ENCODE measurements around the gene ADGRF1. TPM values are rescaled to one million over a fixed set of nuclear protein-coding genes. Genes with fewer than 3 reads are reported as not detected.

The ADGRF1 gene
- polyA plus RNA-seq, 1 of the 3 experiments (the other 2 are of a cell fraction) = not detected

DNA sequence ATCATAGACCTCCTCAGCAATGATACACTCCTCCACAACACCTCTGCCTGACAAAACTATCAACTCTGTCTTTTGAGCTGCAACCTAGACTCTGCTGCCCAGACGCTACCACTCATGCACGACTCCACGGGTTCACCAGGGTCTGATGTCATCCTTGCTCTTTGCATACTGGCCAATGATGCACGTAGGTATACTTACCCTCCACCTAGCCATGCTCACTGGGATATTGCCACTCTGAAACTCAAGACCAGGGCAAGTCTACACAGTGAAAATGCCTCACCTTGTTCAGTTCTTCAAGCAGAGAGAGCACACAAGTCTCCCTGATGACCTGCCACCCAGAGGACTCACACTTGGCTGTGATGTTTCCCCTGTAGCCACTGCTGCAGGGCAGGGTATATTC, 27.7 kb downstream of the ADGRF1 start:
- TF ChIP-seq TAF1 (IDR thresholded peaks at IDR 0.05; ENCODE audit: borderline replicate concordance, low read depth, low read length) (no peak), CHD2 (IDR thresholded peaks at IDR 0.05; ENCODE audit: low read length, partially characterized antibody) (no peak), EZH2phosphoT487 (IDR thresholded peaks at IDR 0.05; ENCODE audit: borderline replicate concordance, low read depth) (no peak), FOXJ3 (CRISPR knock-in tag; IDR thresholded peaks at IDR 0.05) (no peak), RXRA (IDR thresholded peaks at IDR 0.05; ENCODE audit: borderline replicate concordance, low read depth) (no peak), FOXM1 (IDR thresholded peaks at IDR 0.05; ENCODE audit: low read depth) (no peak)
- TF ChIP-seq, protein P1, sequence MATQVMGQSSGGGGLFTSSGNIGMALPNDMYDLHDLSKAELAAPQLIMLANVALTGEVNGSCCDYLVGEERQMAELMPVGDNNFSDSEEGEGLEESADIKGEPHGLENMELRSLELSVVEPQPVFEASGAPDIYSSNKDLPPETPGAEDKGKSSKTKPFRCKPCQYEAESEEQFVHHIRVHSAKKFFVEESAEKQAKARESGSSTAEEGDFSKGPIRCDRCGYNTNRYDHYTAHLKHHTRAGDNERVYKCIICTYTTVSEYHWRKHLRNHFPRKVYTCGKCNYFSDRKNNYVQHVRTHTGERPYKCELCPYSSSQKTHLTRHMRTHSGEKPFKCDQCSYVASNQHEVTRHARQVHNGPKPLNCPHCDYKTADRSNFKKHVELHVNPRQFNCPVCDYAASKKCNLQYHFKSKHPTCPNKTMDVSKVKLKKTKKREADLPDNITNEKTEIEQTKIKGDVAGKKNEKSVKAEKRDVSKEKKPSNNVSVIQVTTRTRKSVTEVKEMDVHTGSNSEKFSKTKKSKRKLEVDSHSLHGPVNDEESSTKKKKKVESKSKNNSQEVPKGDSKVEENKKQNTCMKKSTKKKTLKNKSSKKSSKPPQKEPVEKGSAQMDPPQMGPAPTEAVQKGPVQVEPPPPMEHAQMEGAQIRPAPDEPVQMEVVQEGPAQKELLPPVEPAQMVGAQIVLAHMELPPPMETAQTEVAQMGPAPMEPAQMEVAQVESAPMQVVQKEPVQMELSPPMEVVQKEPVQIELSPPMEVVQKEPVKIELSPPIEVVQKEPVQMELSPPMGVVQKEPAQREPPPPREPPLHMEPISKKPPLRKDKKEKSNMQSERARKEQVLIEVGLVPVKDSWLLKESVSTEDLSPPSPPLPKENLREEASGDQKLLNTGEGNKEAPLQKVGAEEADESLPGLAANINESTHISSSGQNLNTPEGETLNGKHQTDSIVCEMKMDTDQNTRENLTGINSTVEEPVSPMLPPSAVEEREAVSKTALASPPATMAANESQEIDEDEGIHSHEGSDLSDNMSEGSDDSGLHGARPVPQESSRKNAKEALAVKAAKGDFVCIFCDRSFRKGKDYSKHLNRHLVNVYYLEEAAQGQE (IDR thresholded peaks at IDR 0.05; ENCODE audit: low read depth, low read length) = no peak
- TF ChIP-seq, protein P2, sequence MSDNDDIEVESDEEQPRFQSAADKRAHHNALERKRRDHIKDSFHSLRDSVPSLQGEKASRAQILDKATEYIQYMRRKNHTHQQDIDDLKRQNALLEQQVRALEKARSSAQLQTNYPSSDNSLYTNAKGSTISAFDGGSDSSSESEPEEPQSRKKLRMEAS (IDR thresholded peaks at IDR 0.05; ENCODE audit: low read depth) = no peak
- Histone ChIP-seq H2AFZ (ENCODE audit: low read depth) (no peak overlapping the region), H3K4me3 (ENCODE audit: low read depth in 2 of 2, low read length in 1 of 2) (no peak overlapping the region), H3K4me2 (no peak overlapping the region), H4K20me1 (ENCODE audit: insufficient read depth) (no peaks in the 10 kb centered on the region), H3K79me2 (ENCODE audit: insufficient read depth) (no peaks in the 10 kb centered on the region), H3K9ac (no peak overlapping the region), H3F3A (replicated peaks; ENCODE audit: insufficient read depth) (no peaks in the 10 kb centered on the region), H3K27me3 (ENCODE audit: insufficient read depth) (peaks cover 6% of the 10 kb centered on the region; the same call in 1 of the 2 replicates), H3K4me1 (ENCODE audit: control insufficient read depth in 1 of 2, insufficient read depth in 2 of 2, low read depth in 1 of 2, low read length in 1 of 2) (no peaks in the 10 kb centered on the region), H3K36me3 (replicated peaks in 1 of 2; ENCODE audit: control insufficient read depth in 1 of 2, insufficient read depth in 2 of 2, low read length in 1 of 2) (no peaks in the 10 kb centered on the region), H3K9me2 (no peaks in the 10 kb centered on the region), H3K27ac (ENCODE audit: low read depth in 2 of 2, low read length in 1 of 2) (no peak overlapping the region), H3K9me3 (no peaks in the 10 kb centered on the region)
- POLR2A ChIA-PET = no interaction called here
- 3% methylated on average over 4 of the region's 4 CpGs for WGBS (ENCODE audit: low lambda C conversion rate)
- CTCF ChIA-PET = no interaction called here
- no peak for DNase-seq

DNA sequence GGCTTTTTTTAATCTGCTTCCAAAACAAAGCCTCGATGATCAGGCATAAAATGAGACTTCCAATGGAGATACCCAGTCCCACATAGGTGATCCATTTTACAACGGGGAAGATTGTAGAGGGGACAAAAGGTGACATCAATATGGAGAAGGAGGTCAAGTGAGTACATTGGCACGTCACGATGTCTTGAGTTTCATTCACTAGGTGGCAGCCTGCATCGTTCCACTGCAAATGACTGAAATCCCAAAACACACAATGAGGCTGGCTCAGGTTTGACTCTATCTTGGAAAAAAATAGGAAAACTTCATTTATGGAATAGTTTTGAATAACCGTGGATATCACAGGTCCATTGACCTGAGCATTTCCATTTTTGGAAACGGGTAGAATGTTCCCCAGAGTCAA, 32.5 kb downstream of the ADGRF1 start:
- H3K36me3 ChIP-seq (replicated peaks in 1 of 2; ENCODE audit: control insufficient read depth in 1 of 2, insufficient read depth in 2 of 2, low read length in 1 of 2) = no peaks in the 10 kb centered on the region
- no peak overlapping the region for H3K4me2 ChIP-seq
- no peaks in the 10 kb centered on the region for H4K20me1 ChIP-seq (ENCODE audit: insufficient read depth)
- ChIA-PET CTCF (no interaction called here), POLR2A (no interaction called here)
- DNase-seq = no peak
- no peak overlapping the region for H2AFZ ChIP-seq (ENCODE audit: low read depth)
- WGBS (ENCODE audit: low lambda C conversion rate) = 2% methylated on average over 7 of the region's 7 CpGs
- TF ChIP-seq FOXJ3 (CRISPR knock-in tag; IDR thresholded peaks at IDR 0.05) (no peak), GABPA (IDR thresholded peaks at IDR 0.05; ENCODE audit: low read depth) (no peak), RAD21 (IDR thresholded peaks at IDR 0.05; ENCODE audit: low read length) (peak; percentile 38), SMC3 (IDR thresholded peaks at IDR 0.05; ENCODE audit: low read depth, low read length) (peak; percentile 23; the same call in 1 of the 2 replicates)
- TF ChIP-seq, protein P3, sequence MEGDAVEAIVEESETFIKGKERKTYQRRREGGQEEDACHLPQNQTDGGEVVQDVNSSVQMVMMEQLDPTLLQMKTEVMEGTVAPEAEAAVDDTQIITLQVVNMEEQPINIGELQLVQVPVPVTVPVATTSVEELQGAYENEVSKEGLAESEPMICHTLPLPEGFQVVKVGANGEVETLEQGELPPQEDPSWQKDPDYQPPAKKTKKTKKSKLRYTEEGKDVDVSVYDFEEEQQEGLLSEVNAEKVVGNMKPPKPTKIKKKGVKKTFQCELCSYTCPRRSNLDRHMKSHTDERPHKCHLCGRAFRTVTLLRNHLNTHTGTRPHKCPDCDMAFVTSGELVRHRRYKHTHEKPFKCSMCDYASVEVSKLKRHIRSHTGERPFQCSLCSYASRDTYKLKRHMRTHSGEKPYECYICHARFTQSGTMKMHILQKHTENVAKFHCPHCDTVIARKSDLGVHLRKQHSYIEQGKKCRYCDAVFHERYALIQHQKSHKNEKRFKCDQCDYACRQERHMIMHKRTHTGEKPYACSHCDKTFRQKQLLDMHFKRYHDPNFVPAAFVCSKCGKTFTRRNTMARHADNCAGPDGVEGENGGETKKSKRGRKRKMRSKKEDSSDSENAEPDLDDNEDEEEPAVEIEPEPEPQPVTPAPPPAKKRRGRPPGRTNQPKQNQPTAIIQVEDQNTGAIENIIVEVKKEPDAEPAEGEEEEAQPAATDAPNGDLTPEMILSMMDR (IDR thresholded peaks at IDR 0.05) = peak; percentile 23; the same call in 1 of the 2 replicates
- no peaks in the 10 kb centered on the region for H3K79me2 ChIP-seq (ENCODE audit: insufficient read depth)
- no peaks in the 10 kb centered on the region for H3K4me1 ChIP-seq (ENCODE audit: control insufficient read depth in 1 of 2, insufficient read depth in 2 of 2, low read depth in 1 of 2, low read length in 1 of 2)
- H3K9me2 ChIP-seq = no peaks in the 10 kb centered on the region
- H3K27me3 ChIP-seq (ENCODE audit: insufficient read depth) = peaks cover 6% of the 10 kb centered on the region; the same call in 1 of the 2 replicates
- H3K4me3 ChIP-seq (ENCODE audit: low read depth in 2 of 2, low read length in 1 of 2) = no peak overlapping the region
- H3K9me3 ChIP-seq = no peaks in the 10 kb centered on the region
- H3F3A ChIP-seq (replicated peaks; ENCODE audit: insufficient read depth) = no peaks in the 10 kb centered on the region
- H3K9ac ChIP-seq = no peak overlapping the region
- H3K27ac ChIP-seq (ENCODE audit: low read depth in 2 of 2, low read length in 1 of 2) = no peak overlapping the region
